MM.1S (cell line): ENCODE measurements around the gene TPM1.

ENCODE experiments used
- DNase-seq: peaks from one replicate; pipeline ENCODE4 v3.0.0-alpha.2; 2015
- H2AFZ ChIP-seq: fragments of 300-600 bp; sonication (generic); 2 replicates; pipeline ENCODE4 v1.6.0; 2016; ENCODE audit warnings: antibody characterized with exemption, low read length
- H3F3A ChIP-seq: fragments of 300-600 bp; sonication (generic); 2 replicates; pipeline ENCODE4 v1.6.1; 2016; ENCODE audit warnings: mild to moderate bottlenecking, antibody characterized with exemption, low read length, moderate library complexity, mixed read lengths; ENCODE audit not compliant: insufficient read depth
- H3K27ac ChIP-seq: fragments of 300-600 bp; sonication (generic); 2 replicates; pipeline ENCODE4 v1.5.1; 2016; ENCODE audit warnings: mild to moderate bottlenecking, low read length
- H3K27me3 ChIP-seq: fragments of 300-600 bp; sonication (generic); replicated peaks from 2 replicates; pipeline ENCODE4 v1.6.0; 2016; ENCODE audit warnings: low read length; ENCODE audit not compliant: insufficient read depth
- H3K36me3 ChIP-seq: fragments of 300-600 bp; sonication (generic); replicated peaks from 2 replicates; pipeline ENCODE4 v1.6.1; 2016; ENCODE audit warnings: mild to moderate bottlenecking, low read length, mixed read lengths; ENCODE audit not compliant: insufficient read depth
- H3K4me1 ChIP-seq: fragments of 300-600 bp; sonication (generic); 2 replicates; pipeline ENCODE4 v1.6.1; 2016; ENCODE audit warnings: low read length, mixed read lengths
- H3K4me2 ChIP-seq: fragments of 300-600 bp; sonication (generic); 2 replicates; pipeline ENCODE4 v1.6.0; 2016; ENCODE audit warnings: low read depth, low read length
- H3K4me3 ChIP-seq: fragments of 300-600 bp; sonication (generic); 2 replicates; pipeline ENCODE4 v1.5.1; 2016; ENCODE audit warnings: low read length, mixed read lengths
- H3K79me2 ChIP-seq: fragments of 300-600 bp; sonication (generic); 2 replicates; pipeline ENCODE4 v1.6.1; 2016; ENCODE audit warnings: mixed run types, low read length, mixed read lengths
- H3K9ac ChIP-seq: fragments of 300-600 bp; sonication (generic); 2 replicates; pipeline ENCODE4 v1.6.1; 2016; ENCODE audit warnings: low read length, mixed read lengths
- H3K9me2 ChIP-seq: fragments of 300-600 bp; sonication (generic); replicated peaks from 2 replicates; pipeline ENCODE4 v1.6.1; 2016; ENCODE audit warnings: mild to moderate bottlenecking, low read length, mixed read lengths; ENCODE audit not compliant: insufficient read depth
- H3K9me3 ChIP-seq: fragments of 300-600 bp; sonication (generic); replicated peaks from 2 replicates; pipeline ENCODE4 v1.6.1; 2016; ENCODE audit warnings: mild to moderate bottlenecking, low read length, mixed read lengths; ENCODE audit not compliant: insufficient read depth
- H4K20me1 ChIP-seq: fragments of 300-600 bp; sonication (generic); 2 replicates; pipeline ENCODE4 v1.6.1; 2016; ENCODE audit warnings: mild to moderate bottlenecking, low read length, moderate library complexity, mixed read lengths; ENCODE audit not compliant: insufficient read depth
- EZH2 ChIP-seq: fragments of 300-600 bp; sonication (generic); optimal IDR thresholded peaks from 2 replicates; pipeline ENCODE3; 2017; ENCODE audit warnings: low read depth, mild to moderate bottlenecking, antibody characterized with exemption, low read length, mixed read lengths
- EZH2phosphoT487 ChIP-seq: fragments of 300-600 bp; sonication (generic); IDR thresholded peaks from 2 replicates; pipeline ENCODE4 v1.6.1; 2018; ENCODE audit warnings: antibody characterized with exemption, low read length
- TF ChIP-seq, protein P1 (sequence below): fragments of 300-600 bp; sonication (generic); IDR thresholded peaks from 2 replicates; pipeline ENCODE4 v1.5.1; 2016; ENCODE audit warnings: antibody characterized with exemption, low read length, mixed read lengths

The TPM1 gene

DNA sequence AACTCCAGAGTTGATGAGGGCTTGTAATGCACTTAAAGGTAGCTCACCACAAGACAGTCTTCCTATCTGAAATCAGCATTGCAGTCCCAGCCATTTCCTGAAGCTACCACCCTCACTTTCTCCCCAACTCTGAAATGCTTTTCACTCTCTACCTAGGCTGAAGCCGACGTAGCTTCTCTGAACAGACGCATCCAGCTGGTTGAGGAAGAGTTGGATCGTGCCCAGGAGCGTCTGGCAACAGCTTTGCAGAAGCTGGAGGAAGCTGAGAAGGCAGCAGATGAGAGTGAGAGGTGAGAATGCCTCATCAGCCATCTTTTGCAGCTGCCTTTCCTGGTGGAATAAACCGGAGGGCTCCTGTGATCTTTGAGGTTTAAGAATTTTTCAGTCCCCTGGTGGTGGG is 14.3 kb downstream of the TPM1 start:
- no peak for TF ChIP-seq EZH2phosphoT487
- DNase-seq, result no peak
- Histone ChIP-seq H3K4me1 (no peaks in the 10 kb centered on the region), H4K20me1 (no peaks in the 10 kb centered on the region), H3K27ac (no peak overlapping the region), H3K4me2 (no peak overlapping the region), H3K27me3 (no peaks in the 10 kb centered on the region), H3F3A (no peaks in the 10 kb centered on the region), H3K36me3 (no peaks in the 10 kb centered on the region), H3K79me2 (no peaks in the 10 kb centered on the region), H3K4me3 (no peak overlapping the region), H3K9me3 (no peaks in the 10 kb centered on the region), H2AFZ (no peak overlapping the region), H3K9me2 (no peaks in the 10 kb centered on the region), H3K9ac (no peak overlapping the region)

DNA sequence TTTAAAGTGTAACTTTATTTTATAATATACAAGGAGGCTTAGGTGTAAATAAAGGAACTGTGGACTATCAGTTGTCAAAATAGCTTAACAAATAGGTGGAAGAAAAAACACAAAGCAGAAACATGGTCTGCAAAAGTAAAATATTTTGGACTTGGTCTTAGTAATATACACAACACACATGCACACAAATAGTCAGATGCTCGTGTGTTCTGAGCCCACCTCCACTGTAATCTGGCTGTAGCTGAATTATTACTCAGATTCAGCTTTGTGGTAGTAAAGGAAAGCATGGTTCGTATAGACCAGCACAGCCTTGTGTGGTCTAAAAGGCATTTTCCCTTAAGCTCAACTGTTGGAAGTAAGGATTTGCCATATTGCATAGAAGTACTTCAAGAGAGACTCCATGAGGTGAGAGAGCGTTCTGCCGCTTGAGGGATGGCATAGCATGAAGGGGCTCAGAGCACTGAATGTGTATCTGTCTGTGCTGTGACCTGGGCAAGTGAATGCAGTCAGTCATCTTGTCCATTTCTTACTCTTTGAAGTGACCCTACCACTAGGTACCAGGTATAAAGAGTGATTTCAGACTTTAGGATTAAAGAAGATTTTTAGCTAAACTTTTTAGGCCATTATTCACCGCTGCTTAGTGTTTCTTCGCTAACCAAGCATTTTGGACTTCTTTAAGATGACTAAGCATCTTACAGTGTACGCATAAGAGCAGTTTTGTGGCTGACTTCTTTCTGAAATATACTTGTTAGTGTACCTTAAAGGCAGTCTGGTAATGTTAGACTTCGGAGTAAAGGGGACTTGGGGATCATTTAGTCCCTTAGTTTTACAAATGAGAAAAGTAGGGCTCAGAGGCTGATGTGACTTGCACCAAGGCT is 15.2 kb downstream of the TPM1 start:
- no peaks in the 10 kb centered on the region for H3K79me2 ChIP-seq
- H3K4me3 ChIP-seq, result no peak overlapping the region
- H3K4me1 ChIP-seq, result no peaks in the 10 kb centered on the region
- no peak overlapping the region for H3K4me2 ChIP-seq
- no peaks in the 10 kb centered on the region for H3K9me2 ChIP-seq
- H3K9ac ChIP-seq, result no peak overlapping the region
- H3K27ac ChIP-seq, result no peak overlapping the region
- H2AFZ ChIP-seq, result no peak overlapping the region
- H3F3A ChIP-seq, result no peaks in the 10 kb centered on the region
- no peaks in the 10 kb centered on the region for H3K27me3 ChIP-seq
- H3K9me3 ChIP-seq, result no peaks in the 10 kb centered on the region
- H3K36me3 ChIP-seq, result no peaks in the 10 kb centered on the region
- TF ChIP-seq EZH2phosphoT487 (no peak), EZH2 (no peak)
- TF ChIP-seq, protein P1, sequence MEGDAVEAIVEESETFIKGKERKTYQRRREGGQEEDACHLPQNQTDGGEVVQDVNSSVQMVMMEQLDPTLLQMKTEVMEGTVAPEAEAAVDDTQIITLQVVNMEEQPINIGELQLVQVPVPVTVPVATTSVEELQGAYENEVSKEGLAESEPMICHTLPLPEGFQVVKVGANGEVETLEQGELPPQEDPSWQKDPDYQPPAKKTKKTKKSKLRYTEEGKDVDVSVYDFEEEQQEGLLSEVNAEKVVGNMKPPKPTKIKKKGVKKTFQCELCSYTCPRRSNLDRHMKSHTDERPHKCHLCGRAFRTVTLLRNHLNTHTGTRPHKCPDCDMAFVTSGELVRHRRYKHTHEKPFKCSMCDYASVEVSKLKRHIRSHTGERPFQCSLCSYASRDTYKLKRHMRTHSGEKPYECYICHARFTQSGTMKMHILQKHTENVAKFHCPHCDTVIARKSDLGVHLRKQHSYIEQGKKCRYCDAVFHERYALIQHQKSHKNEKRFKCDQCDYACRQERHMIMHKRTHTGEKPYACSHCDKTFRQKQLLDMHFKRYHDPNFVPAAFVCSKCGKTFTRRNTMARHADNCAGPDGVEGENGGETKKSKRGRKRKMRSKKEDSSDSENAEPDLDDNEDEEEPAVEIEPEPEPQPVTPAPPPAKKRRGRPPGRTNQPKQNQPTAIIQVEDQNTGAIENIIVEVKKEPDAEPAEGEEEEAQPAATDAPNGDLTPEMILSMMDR, result no peak
- no peak for DNase-seq
- no peaks in the 10 kb centered on the region for H4K20me1 ChIP-seq

DNA sequence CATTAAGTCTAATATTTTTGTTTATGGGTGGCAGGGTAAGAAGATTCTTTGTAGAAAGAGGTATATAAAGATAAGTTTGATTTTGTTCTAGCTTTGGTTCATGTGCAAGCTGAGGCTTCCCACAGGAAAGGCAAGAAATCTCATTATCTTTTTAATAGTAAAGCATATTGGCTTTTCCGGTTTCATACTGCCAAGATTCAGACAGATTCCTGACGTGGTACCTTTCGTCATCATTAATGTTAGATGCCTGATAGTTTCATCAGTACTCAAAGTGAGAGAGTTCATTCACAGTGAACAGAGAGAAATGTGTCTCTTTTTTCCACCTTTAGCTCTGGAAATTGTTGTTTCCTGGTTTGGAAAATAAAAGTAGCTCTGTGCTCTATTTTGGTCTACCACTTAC is 16.5 kb downstream of the TPM1 start:
- no peaks in the 10 kb centered on the region for H4K20me1 ChIP-seq
- no peak overlapping the region for H3K9ac ChIP-seq
- H3K4me1 ChIP-seq, result no peaks in the 10 kb centered on the region
- no peaks in the 10 kb centered on the region for H3K36me3 ChIP-seq
- H3K9me2 ChIP-seq, result no peaks in the 10 kb centered on the region
- no peak overlapping the region for H3K4me3 ChIP-seq
- H3F3A ChIP-seq, result no peaks in the 10 kb centered on the region
- H3K27ac ChIP-seq, result no peak overlapping the region
- no peak for DNase-seq
- H2AFZ ChIP-seq, result no peak overlapping the region
- H3K9me3 ChIP-seq, result no peaks in the 10 kb centered on the region
- no peak overlapping the region for H3K4me2 ChIP-seq
- H3K27me3 ChIP-seq, result no peaks in the 10 kb centered on the region
- H3K79me2 ChIP-seq, result no peaks in the 10 kb centered on the region
- TF ChIP-seq EZH2 (no peak), EZH2phosphoT487 (no peak)
- TF ChIP-seq, protein P1, result no peak

DNA sequence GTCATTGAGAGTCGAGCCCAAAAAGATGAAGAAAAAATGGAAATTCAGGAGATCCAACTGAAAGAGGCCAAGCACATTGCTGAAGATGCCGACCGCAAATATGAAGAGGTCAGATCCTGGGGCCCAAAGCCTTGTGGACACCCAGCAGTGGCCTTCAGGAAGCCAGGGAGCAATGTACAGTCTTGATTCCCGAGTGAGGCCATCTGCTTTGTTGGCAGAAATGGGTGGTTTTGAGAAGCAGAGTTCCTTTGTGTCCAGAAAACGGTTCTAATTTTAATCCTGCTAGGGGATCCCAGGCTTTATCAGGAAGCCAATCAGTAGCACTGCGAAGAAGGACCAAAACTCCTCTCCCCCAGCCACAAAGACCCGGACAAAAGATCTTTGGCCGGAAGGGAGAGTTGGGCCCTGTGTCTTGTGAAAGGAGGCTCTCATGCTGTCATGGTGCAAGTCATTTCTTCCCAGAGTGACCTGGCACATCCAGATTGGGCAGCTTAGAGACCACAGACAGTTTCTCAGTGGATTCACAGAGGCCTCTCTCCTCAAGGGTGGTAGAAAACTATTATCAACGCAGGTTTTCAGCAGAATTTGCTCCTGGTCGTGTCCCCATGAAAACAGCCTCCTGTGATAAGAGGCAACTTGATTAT is 17.1 kb downstream of the TPM1 start:
- no peaks in the 10 kb centered on the region for H3F3A ChIP-seq
- TF ChIP-seq EZH2, result no peak
- no peak for TF ChIP-seq EZH2phosphoT487
- TF ChIP-seq, protein P1, result no peak

More for the DNA sequence above, 17.1 kb downstream of the TPM1 start:
- H3K27ac ChIP-seq, result no peak overlapping the region
- H3K9me3 ChIP-seq, result no peaks in the 10 kb centered on the region
- DNase-seq, result no peak
- no peaks in the 10 kb centered on the region for H3K4me1 ChIP-seq
- H3K4me2 ChIP-seq, result no peak overlapping the region
- no peak overlapping the region for H3K9ac ChIP-seq
- no peaks in the 10 kb centered on the region for H3K36me3 ChIP-seq
- no peak overlapping the region for H2AFZ ChIP-seq
- H3K27me3 ChIP-seq, result no peaks in the 10 kb centered on the region
- H4K20me1 ChIP-seq, result no peaks in the 10 kb centered on the region
- no peaks in the 10 kb centered on the region for H3K9me2 ChIP-seq
- no peak overlapping the region for H3K4me3 ChIP-seq
- H3K79me2 ChIP-seq, result no peaks in the 10 kb centered on the region
